GM18526 (cell line): Measurements from ENCODE around the gene GRPEL2.
A peak's percentile ranks its signal among the peaks of the same experiment; 100 is the strongest.

Source experiments
- POLR2A ChIP-seq: IDR thresholded peaks from 3 replicates; pipeline ENCODE4 v1.6.1; 2011; ENCODE audit not compliant: insufficient read length; ENCODE audit errors: extremely low read depth

GRPEL2 gene

DNA sequence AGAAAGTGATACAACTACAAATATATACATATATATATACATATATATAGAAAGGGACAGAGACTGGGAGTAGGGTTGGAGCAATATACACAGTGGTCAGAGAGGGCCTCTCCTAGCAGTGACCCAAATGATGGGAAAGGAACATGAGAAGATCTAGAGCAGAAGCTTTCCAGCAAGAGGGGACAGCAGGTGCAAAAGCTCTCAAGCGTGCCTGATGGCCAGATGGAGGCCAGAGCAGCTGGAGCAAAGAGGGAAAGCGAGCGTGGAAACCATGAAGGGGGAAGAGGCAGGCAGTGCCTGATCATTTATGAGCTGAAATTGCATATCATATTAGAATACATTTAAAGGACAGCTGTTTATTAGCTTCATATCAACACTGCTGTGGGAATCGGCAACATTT lies 7.6 kb upstream of the GRPEL2 start:
- no peak for TF ChIP-seq POLR2A

DNA sequence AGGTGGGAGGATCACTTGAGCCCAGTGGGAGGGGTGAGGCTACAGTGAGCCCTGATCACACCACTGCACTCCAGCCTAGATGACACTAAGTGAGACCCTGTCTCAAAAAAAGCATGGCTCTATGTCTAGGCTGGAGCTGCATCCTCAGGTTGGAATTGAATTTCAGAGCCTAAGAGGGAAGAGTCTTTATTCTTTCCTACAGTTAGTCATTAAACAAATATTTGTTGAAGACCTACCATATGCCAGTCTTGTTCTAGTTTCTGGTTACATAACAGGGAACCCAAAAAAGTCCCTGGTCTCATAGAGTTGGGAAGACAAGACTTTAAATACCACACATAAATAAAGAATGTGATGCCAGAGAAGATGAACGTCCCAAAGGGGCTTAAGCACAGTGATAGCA lies 6.9 kb upstream of the GRPEL2 start:
- TF ChIP-seq POLR2A = no peak

DNA sequence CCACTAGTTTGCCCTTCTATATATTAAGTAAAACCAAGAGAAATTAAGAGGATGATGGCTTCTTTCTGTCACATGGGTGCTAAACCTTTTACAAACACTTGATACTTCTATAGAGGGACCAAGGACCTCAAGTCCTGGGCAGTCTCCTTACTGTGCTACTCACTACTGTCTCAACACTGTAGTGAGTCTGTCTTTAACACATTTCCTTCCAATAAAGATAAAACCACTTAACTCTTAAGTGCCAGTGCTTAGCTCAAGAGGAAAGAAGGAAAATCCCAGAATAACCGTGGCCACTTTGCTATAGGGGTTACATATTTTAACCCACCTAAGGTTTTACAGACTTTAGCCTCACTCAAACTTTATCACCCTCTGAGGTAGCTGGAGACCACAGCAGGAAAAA lies 4.4 kb upstream of the GRPEL2 start:
- no peak for TF ChIP-seq POLR2A

DNA sequence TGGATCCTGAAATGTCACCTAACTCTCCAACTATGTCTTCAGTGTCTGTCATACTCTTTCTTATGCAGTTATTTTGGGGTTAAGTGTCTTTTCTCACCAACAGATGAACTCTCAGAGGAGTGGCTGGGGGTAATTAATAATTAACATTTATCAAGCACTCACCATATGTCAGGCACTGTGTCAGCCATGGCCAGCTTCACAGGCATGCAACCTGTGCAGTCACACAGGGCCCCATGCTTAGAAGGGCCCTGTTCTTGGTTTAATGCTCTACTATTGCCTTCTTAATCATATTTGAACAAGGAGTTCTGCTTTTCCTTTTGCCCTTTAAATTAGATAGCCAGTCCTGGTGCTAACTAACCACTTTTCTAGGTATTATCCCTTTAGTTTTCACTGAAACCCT lies 3.4 kb upstream of the GRPEL2 start:
- no peak for TF ChIP-seq POLR2A

DNA sequence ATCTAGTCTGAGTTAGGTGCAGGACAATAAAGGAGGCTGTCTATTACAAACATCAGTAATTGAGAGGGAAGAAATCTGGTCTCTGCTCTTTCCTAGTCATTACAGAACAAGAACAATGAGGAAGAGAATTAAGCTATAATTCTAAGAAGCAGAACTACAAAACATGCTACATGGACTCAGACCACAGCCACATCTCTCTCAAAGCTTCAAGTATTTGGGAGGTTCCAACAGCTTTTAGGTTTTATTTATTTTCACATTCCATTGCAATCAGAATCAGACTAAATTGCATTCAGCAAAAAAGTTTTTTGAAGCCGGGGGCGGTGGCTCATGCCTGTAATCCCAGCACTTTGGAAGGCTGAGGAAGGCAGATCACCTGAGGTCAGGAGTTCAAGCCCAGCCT lies 1.1 kb upstream of the GRPEL2 start:
- TF ChIP-seq POLR2A = no peak

DNA sequence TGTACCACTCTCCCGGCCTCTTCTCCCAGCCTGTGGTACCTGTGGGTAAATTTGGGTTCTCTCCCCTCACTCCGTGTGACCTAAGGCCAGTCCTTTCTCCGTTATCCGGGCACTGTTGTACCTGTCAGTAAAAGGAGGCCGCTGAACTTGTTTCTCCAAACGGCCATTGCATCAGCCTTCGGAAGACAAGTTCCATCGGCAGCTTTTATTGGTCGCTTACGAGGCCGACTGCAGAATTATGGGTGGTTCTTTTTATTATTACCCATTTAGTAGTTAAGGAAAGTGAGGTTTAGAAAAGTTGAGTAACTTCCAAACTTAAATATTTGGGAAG lies 558 bp downstream of the GRPEL2 start:
- TF ChIP-seq POLR2A = no peak

DNA sequence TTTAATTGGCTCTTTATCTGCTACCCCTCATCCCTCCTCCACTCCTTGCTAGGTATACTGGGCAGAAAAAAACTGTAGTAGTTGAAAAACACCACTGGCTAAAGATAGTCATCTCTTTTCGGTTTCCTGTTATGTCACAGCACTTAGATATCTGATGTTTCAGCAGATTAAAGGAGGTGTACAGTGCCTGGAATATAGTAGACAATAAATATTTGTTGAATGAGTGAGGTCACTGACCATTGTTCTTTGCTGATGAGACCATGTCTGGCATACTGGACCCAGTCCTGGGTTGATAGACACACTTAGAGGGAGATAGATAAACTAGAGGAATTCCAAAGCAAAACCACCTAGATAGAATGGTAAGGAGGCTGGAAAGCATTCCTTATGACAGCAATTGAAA lies 3.2 kb downstream of the GRPEL2 start:
- TF ChIP-seq POLR2A = no peak

DNA sequence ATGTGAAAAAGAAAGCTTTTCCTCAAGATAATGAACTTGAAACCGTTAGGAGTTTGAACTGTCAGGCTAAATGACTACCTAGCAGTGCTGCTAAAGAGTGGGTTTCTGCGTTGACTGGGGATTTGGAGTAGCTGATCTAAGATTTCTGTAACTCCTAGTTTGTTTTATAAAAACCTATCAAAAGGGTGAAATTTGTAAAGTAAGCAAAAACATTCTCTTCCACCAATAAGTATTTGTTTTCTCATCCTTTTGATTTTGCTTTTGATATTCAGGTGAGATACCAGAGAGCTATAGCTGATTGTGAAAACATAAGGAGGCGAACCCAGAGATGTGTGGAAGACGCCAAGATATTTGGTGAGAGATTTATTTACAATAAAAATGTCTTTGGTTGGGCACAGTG lies 4.1 kb downstream of the GRPEL2 start:
- no peak for TF ChIP-seq POLR2A

DNA sequence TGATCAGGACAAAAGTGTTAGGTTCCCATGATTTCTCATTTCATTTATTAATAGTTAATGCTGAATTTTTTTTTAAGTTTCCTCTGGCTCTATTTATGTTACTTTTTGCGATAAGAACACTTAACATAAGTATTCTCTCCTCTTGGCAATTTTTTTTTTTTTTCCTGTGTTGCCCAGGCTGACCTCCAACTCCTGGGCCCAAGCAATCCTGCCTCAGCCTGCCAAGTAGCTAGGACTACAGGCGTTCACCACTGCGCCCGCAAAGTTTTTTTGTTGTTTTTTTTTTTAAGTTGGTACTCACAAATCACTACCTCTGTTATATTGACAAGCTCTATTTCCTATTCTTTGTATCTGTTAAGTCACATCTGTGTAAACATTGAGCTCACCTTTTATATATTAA lies 6.9 kb downstream of the GRPEL2 start:
- no peak for TF ChIP-seq POLR2A

DNA sequence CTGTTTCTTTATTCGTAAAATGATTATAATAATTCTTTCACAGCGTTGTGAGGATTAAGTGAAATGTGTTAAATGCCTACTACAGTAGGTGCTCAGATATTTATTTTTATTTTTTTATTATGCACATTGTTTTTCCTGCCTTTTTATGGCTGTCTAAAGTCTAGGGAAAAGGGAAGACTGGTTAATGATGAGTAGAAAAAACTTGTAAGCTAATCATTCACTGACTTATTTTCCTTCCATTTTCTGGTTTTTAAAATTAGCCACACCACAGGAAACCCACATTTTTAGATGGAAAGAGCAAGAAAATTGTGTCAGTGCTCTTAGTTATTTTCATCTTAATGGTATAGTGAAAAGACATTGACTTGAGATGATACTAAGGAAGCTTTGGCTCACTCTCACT lies 8.6 kb downstream of the GRPEL2 start:
- no peak for TF ChIP-seq POLR2A

DNA sequence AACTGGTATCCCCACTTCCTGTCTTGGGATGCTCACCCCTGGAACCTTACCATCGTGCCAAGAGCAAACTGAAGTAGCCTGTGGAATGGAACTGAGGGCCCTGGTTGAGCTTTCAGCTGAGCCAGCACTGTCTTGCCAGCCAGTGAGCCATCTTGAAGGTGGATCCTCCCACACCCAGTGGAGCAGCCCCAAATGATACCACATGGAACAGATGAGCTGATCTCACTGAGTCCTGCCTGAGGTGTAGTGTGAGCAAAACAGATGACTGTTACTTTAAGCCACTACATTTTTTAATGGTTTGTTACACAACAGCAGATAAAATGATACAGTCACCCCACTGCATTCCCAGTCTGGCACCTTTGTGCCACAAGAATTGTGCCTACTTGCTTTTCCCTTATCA lies 10.4 kb downstream of the GRPEL2 start:
- TF ChIP-seq POLR2A = no peak

DNA sequence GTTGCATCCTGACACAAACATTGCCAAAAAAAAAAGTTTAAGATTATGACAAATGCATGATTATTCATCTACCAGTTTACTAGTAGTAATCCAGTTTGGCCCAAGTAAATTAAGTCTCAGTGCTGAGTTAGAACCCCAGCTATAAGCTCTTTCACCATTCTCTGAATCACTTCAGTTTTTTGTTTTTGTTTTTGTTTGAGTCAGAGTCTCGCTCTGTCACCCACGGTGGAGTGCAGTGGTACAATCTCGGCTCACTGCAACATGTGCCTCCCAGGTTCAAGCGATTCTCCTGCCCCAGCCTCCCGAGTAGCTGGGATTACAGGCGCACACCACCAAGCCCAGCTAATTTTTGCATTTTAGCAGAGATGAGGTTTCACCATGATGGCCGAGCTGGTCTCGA lies 11.1 kb downstream of the GRPEL2 start:
- no peak for TF ChIP-seq POLR2A

DNA sequence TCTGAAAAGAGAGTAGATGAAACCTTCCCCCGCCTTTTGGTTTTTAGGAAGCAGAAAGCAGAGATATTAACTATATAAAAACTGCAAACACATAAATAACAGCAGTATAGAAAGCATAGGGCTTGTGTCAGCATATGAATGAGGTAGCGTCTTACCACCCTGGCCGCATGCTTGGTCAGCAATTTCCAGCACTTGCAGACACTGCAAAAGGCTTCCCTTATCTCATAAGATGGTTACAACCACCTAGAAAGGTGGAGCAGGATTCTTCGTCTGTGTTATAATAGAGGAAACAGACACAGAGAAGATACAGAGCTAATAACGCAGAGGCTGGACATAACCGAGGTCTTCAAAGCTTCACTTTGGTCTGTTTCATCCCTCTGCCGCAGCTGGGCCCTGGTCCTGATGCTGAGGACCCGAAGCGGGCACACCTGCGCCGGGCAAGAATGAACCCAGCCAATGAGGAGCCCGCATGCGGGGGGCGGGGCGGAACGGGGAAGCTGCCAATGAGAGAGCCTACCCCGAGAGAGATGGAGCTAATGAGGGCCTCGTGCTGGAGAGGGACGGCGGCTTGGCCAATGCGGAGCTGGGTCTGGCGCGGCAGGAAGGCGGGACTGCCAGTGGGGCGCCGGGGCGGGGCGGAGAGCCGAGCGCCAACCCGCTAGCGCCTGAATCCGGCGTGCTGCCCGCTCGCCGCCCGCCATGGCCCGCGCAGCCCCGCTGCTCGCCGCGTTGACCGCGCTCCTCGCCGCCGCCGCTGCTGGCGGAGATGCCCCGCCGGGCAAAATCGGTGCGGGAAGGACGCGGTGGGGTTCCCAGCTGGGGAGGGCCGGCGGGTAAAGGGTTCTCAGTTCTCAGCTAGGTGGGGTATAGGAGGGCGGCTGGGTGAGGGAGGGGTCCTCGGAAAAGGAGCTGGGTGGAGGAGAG lies 12.3 kb downstream of the GRPEL2 start, which contains the start of gene PCYOX1L:
Gene PCYOX1L (plus strand): TSS at position 677 of the 924 bp plus-strand sequence. CDS start 23 bp downstream, at position 700.
- TF ChIP-seq POLR2A = peak; percentile 82

DNA sequence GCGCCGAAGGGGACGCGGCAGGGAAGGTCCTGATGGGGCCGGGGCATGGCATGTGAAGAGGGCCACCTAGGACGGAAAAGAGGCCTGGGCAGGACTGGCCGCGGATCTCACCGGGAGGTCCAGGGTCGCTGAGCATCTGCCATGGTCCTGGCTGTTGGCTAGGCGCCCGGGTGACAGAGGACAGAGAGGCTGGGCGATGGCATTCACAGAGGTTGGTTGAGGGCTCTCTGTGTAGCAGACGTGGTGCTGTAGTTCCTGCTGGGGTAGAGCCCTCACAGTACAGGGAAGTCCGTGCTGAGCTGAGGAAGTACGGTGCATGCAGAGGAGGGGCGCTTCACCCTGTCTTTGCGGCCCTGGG lies 13.0 kb downstream of the GRPEL2 start:
- no peak for TF ChIP-seq POLR2A

DNA sequence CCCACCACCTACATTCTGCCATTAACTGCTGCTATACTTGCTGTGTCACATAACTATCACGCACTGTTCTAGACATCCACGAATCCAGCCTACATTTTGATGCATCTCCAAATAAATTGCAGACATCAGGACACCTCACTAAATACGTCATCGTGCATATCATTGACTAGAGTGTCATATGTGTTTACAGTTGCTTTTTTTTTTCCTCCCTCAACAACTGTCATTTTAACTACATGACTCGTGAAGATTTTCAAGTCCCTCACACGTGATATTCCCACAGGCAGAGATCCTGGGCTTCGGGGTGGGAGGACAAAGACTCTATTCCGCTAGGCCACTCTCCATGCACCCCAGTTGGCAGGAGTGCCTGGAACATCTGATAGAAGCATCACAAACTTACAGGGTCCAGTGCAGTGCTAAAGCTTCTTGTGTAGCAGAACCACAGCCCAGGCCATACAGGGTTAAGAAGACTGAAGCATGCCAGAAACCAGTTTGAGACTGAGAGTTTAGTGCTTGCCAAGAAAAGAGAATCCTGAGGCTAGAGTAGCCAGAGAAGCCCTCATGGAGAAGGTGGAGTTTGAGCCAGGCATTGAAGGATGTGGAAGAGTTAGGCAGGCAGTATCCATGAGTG lies 13.7 kb downstream of the GRPEL2 start:
- TF ChIP-seq POLR2A = no peak

DNA sequence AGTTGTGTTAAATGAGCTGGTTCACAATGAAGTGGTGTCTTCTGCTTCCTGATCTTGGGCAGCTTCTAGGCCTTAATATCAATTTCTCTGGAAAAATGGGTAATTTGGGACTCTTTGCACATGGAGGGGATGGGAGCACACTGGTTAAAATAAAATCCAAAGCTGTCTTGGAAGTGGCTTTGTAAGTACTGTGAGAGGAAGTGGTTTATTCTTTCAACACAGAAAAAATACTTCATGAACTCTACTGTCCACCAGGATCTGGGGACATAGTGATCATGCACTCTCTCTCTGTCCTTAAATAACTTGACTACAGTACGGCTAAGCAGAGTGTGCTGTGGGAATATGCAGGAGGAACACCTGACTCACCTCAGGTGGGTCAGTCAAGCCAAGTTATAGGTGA lies 15.0 kb downstream of the GRPEL2 start:
- TF ChIP-seq POLR2A = no peak

DNA sequence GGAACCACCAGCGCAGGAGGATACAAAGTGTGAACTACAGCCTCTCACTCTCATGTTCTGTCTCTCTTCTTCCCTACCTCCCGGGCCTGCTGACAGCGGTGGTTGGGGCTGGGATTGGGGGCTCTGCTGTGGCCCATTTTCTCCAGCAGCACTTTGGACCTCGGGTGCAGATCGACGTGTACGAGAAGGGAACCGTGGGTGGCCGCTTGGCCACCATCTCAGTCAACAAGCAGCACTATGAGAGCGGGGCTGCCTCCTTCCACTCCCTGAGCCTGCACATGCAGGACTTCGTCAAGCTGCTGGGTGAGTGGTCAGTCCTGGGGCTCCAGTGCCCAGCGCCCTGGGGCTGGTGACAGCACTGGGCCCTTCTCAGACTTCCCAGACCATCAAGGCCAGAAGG lies 17.2 kb downstream of the GRPEL2 start:
- TF ChIP-seq POLR2A = no peak

DNA sequence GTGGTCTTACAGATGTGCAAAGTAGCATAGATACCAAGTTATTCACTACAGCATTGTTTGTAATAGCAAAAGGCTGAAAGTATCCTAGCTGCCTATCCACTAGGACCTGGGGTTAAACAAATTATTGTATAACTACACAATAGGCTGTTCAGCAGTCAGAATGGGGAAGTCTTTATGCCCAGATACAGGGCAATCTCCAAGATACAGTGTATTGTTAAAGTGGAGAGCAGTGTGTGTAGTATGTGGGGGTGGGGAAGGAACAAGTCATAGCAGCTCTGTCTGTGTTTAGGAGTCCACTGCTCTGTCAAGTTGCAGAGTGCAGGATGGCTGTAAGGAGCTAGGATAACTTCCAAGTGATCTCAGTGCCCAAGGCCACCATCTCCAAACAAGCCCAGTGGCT lies 18.1 kb downstream of the GRPEL2 start:
- no peak for TF ChIP-seq POLR2A

DNA sequence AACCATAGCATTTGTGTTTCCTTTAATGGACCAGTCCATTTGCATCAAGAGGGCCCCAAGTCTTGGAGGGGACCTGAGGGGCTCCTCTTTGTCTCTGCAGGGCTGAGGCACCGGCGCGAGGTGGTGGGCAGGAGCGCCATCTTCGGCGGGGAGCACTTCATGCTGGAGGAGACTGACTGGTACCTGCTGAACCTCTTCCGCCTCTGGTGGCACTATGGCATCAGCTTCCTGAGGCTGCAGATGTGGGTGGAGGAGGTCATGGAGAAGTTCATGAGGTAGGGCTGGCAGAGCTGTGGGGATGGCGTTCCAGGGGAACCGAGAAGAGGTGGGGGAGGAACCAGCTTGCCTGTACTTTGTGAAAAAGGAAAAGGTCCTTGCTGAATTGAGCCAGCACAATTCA lies 18.6 kb downstream of the GRPEL2 start:
- no peak for TF ChIP-seq POLR2A
